GM21529 (cell line): ENCODE results near the gene HCAR3.
"Not testable (repeated sequence)": the region's sequence is repeated elsewhere in the genome, so short reads cannot be mapped to it uniquely, and the experiment has no call there.

ENCODE experiments used
- ATAC-seq: cut with Tn5 transposase; IDR thresholded peaks from one replicate; pipeline ENCODE4 v1.9.1; 2021; ENCODE audit not compliant: unreplicated experiment

Gene HCAR3

DNA sequence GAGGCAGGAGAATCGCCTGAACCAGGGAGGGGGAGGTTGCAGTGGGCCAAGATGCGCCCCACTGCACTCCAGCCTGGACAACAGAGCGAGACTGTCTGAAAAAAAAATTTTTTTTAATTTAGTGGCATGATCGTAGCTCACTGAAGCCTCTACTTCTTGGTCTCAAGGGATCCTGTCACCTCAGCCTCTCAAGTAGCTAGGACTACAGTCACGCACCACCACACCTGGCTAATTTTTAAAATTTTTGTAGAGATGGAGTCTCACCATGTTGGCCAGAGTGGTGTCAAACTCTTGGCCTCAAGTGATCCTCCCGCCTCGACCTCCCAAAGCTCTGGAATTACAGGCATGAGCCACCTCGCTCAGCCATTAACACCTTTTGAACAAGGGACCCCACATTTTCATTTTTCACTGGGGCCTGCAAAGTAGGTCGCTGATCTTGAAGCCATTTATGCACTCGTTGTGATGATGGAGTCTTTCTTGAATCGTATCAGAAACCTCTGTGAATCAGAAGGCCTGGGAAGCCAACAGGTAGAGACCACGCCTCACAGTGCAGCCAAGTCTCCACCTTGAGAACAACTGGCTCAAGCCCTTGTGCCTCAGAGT is 8.1 kb upstream of the HCAR3 start:
- no peak for ATAC-seq

DNA sequence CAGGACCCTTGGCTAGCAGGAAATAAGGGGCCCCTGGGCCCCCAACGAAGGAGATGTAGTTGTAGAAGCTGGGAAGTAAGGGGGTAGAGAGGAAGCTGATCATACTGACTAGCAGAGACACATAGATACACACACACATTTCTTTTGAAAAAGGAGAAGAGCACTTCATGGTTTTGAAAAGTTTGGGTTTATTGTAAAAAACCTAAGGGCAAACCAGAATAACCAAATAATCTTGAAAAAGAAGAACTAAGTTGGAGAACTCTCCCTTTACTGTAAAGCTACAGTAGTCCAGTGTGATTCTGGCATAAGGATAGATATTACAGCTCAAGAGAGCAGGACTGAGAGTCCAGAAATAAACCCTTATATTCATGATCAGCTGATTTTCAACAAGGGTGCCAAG is 5.8 kb upstream of the HCAR3 start:
- no peak for ATAC-seq

GRCh38 chr12:122721057-122721545 is 4.5 kb upstream of the HCAR3 start:
- ATAC-seq = no peak

GRCh38 chr12:122715211-122715610 is 1.4 kb downstream of the HCAR3 start:
- not testable (repeated sequence) for ATAC-seq

DNA sequence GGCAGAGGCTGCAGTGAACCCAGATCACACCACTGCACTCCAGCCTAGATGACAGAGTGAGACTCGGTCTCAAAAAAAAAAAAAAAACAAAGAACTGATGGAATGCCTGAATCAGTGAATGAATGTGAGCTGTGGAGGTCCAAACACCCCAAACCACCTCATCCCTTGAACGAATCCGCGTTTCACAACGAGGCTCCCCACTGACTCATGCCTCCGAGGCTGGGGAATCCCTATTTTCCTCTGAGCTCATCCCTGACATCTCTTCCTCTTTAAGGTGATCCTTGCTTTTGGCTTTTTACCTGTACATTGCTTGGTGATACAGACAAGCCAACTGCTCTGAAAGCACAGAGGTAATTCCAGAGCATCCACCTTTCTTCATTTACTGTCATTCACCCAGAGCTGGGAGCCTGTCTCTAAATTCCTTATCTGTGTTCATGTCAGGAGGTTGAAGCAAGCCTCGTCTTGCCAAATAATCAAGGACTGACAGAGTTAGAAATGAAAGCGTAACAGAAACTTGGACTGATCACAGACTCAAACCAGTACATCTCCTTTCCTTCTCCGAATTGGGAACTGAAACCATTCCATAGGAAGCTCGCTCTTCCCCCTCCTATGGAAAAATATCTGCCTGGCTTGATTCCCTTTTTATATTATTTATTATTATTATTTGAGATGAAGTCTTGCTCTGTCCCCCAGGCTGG is 3.0 kb downstream of the HCAR3 start:
- ATAC-seq = not testable (repeated sequence)

- not testable (repeated sequence) for ATAC-seq
Observed at GRCh38 chr12:122711266-122711665, 5.3 kb downstream of the HCAR3 start.

DNA sequence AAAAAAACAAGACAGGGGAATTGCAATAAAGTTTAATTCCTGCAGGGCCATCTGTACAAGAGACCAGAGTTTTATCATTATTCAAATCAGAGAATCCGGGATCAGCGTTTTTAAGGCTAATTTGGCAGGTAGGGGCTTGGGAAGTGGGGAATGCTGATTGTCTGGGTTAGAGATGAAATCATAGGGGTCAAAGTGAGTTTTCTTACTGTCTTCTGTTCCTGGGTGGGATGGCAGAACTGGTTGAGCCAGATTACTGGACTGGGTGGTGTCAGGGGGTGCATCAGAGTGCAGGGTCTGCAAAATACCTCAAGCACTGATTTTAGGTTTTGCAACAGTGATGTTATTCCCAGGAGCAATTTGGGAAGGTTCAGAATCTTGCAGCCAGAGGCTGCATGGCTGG is 6.3 kb downstream of the HCAR3 start:
- not testable (repeated sequence) for ATAC-seq

DNA sequence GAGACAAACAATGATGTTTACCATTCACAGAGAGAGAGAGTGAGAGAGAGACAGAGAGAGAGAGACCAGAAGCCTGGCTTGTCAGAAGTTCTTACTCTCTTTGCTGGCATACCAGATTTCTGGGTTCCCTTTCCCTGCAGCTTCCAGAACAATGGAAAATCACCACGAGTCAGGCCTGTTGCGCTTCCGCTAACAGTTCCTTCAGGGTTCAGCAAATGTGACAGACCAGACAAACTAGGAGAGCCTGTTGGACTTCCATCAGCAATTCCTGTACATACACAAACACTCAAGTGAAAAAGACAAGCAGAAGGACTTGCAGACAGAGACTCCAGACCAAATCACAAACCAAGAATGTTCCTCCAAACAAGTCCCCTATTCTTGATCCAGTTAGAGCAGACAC is 7.3 kb downstream of the HCAR3 start:
- ATAC-seq = not testable (repeated sequence)

GRCh38 chr12:122703841-122704240 is 12.8 kb downstream of the HCAR3 start:
- ATAC-seq = not testable (repeated sequence)

DNA sequence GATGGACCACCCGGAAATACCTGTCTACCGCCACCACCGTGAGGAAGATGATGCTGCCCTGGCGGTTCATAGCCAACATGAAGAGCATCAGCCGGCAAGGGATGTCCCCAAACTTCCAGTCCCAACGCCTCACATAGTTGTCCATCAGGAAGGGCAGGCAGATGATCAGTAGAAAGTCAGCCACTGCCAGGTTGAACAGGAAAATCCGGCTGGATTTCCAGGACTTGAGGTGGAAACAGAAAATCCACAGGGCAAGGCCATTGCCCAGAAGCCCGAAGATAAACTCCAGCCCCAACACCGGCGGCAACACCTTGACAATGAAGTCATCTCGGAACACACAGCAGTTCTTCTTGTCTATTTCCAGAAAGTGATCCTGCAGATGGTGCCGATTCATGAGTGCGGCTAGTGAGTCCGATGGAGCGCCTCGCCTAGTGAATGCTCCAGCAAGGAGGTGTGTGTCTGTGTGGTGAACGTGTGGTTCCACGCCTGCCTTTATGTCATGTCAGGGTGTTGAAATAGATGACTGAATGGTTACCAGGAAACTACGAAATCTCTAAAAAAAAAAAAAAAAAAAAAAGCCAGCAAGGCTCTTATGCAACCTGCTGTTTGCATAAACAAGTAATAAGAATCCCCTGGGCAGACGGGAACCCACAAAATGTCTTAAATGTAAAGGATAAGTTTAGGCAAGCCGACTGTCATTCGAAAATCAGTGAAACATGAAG is 13.6 kb downstream of the HCAR3 start, which contains the start of gene HCAR2:
Gene HCAR2 (minus strand): TSS at position 468 of the 722 bp plus-strand sequence. CDS start 74 bp downstream, at position 394.
- ATAC-seq = not testable (repeated sequence)

DNA sequence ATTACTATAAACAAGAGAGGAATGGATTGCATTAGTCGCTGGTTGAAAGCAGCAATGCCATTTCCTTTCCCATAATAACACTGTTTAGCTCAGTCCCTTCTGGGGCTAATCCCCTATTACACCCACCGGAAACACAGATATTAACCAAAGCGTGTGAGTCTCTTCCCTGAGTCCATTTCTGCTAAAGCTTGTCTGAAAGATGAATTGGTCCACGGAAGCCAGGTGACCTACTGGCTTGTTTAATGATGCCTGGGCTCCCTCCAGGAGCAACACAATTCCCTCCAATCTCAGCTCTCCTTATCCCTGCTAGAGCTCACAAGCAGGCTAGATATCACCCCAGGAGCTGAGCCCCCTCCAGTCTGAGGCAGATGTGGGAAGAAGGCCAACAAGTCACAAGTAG is 15.1 kb downstream of the HCAR3 start:
- not testable (repeated sequence) for ATAC-seq

GRCh38 chr12:122700038-122700710 is 16.4 kb downstream of the HCAR3 start:
- not testable (repeated sequence) for ATAC-seq

- not testable (repeated sequence) for ATAC-seq
Observed at GRCh38 chr12:122696922-122697321, 19.7 kb downstream of the HCAR3 start.

- no peak for ATAC-seq
Observed at GRCh38 chr12:122691566-122691965, 25.0 kb downstream of the HCAR3 start.

- ATAC-seq = no peak
Observed at GRCh38 chr12:122688291-122688690, 28.3 kb downstream of the HCAR3 start.

- no peak for ATAC-seq
Observed at GRCh38 chr12:122687086-122687485, 29.5 kb downstream of the HCAR3 start.

- ATAC-seq = no peak
Observed at GRCh38 chr12:122686538-122686937, 30.1 kb downstream of the HCAR3 start.

DNA sequence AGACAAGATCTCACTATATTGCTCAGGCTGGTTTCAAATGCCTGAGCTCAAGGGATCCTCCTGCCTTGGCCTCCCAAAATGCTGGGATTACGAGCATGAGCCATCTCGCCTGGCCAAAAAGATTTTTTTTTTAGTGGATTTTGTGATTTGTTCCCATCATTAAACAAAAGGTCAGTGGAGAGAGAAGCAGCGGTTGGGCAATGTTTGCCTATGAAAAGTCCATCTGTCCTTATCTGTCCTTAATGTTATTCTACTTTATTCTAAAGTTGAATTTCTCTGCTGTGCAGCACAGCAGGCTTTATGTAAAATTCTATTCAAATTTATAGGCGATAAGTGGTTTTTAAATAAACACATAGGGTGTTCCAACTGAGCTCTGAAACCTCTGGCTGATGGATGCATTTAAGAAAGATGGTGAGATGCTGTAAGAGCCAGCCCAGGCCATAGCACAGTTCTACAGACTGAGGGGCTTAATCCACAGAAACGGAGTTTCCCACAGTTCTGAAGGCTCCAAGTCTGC is 32.3 kb downstream of the HCAR3 start:
- ATAC-seq = no peak

GRCh38 chr12:122681814-122682213 is 34.8 kb downstream of the HCAR3 start:
- no peak for ATAC-seq

DNA sequence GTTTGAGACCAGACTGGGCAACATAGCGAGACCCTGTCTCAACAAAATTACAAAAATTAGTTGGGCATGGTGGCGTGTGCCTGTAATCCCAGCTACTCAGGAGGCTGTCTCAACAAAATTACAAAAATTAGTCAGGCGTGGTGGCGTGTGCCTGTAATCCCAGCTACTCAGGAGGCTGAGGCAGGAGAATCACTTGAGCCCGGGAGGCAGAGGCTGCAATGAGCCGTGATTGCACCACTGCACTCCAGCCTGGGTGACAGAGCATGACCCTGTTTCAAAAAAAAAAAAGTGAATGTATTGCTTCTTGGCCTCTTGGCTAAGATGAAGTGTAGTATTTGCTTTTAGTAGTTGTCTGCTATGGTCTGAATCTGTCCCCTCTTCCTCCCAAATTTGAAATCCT is 35.6 kb downstream of the HCAR3 start:
- not testable (repeated sequence) for ATAC-seq

DNA sequence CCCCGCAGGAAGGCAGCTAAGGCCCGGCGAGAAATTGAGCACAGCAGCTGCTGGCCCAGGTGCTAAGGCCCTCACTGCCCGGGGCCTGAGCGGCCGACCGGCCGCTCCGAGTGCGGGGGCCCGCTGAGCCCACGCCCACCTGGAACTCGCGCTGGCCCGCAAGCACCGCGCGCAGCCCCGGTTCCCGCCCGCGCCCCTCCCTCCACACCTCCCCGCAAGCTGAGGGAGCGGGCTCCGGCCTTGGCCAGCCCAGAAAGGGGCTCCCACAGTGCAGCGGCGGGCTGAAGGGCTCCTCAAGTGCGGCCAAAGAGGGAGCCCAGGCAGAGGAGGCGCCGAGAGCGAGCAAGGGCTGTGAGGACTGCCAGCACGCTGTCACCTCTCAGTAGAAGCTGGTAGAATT is 39.8 kb downstream of the HCAR3 start:
- ATAC-seq = not testable (repeated sequence)
